ENCODE data around the gene KCNJ8. TPM values are rescaled to one million over a fixed set of nuclear protein-coding genes. Genes with fewer than 3 reads are reported as not detected.
"Not testable (repeated sequence)": the region's sequence is repeated elsewhere in the genome, so short reads cannot be mapped to it uniquely, and the experiment has no call there.

Gene KCNJ8
- 10 to 100 TPM; 16.6 to 22.3 (median 19.5) TPM for polyA plus RNA-seq (ENCODE audit: insufficient read length in 4 of 4)

DNA sequence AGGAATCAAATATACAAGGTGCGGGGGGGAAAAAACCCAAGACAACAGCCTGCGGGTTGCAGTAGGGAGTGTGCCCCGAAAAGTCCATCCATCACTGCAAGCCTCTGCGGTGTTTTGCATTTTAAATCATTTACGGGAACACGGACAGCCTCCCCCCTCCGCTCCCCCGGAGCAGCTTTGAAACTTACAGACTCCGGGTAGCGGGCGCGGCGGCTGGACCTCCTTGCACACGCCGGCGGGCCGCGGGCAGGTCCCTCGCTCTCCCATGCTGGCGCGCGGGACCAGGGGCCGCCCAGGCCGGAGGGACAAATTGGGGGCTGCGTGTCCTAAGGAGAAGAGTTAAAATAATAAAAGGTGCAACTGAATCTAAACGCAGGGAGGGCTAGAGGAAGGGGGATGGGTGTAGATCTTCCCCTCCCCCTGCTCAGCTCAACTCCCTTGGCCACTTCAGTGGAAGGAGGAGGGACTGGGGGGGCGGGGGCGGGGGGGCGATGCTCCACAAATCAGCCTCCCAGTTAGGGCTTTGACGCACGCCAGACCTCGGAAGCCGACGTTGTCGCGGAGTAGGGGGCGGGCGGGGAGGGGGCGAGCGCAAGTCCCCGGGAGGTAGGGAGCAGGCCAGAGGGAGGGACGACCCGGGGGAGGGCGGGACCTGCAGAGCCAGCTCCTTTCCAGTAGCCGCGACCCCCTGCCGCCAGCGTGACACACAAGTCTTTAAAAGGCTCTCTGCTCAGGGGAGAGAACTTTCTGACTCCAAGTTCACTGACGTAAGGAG is at the start of gene KCNJ8:
Gene KCNJ8, minus strand, starts transcription at position 349 of the 775 bp plus-strand sequence. CDS start 1,090 bp downstream, outside the sequence.
- peak in 2 of 4 donors; percentile 53 to 59 for DNase-seq (ENCODE audit: low read depth in 4 of 4, low spot score in 2 of 4)

- no peak for DNase-seq (ENCODE audit: low read depth in 4 of 4, low spot score in 2 of 4)
Measured at GRCh38 chr12:21823581-21823980, 49.1 kb upstream of the KCNJ8 start.

DNA sequence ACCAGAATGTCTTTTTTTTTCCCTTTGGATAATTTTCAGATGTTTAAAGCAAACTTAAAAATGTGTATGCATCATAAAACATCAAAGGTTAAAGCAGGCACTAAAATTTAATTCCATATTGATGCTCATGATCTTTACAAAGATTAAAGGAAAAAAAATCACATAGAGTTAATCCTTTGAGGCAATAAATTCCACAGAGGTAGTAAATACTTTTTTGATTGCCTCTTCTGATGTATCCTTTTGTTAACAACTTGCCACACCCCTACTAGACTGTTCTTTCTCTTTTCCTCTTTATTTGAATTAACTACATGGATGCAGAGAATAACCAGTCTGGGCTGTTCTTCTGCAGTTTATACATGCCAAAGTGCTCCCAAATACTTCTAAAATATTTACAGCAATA is 45.2 kb upstream of the KCNJ8 start:
- DNase-seq (ENCODE audit: low read depth in 4 of 4, low spot score in 2 of 4): no peak

- DNase-seq (ENCODE audit: low read depth in 4 of 4, low spot score in 2 of 4): no peak
Measured at GRCh38 chr12:21819236-21819635, 44.7 kb upstream of the KCNJ8 start.

GRCh38 chr12:21818627-21819026 is 44.1 kb upstream of the KCNJ8 start:
- DNase-seq (ENCODE audit: low read depth in 4 of 4, low spot score in 2 of 4): no peak

DNA sequence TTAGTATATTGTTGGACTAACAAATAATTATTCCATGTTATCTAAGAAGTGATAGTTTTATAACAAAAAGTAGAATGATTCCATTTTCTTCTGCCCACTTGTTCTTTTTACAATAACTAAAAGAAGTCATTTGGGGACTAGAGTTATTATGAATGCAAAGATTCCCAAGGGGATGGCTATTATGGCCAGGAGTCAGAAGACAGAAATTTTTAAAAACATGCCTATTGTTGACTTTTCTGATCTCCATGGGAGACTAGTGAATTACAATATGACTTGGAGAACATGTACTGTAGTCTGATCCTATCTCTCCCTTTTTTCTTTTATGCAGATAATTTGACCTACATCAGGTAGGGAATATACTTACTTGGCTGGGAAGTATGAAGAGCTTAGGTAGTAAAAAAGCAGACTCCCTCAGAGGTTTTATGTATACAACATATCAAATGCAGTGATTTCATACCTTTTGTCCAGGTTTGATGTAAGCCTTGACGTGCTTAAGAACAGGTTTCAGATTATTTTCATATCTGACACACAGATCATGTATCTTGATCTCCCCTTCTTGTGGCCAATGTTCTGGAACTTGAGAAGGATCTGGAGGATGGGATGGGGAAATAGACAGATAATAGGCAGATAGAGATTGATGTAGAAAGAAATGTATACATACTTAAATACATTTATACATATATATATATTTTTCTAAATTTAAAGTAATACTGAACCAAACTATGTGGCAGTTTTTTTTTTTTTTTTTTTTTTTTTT is 41.0 kb upstream of the KCNJ8 start:
- no peak for DNase-seq (ENCODE audit: low read depth in 4 of 4, low spot score in 2 of 4)

DNA sequence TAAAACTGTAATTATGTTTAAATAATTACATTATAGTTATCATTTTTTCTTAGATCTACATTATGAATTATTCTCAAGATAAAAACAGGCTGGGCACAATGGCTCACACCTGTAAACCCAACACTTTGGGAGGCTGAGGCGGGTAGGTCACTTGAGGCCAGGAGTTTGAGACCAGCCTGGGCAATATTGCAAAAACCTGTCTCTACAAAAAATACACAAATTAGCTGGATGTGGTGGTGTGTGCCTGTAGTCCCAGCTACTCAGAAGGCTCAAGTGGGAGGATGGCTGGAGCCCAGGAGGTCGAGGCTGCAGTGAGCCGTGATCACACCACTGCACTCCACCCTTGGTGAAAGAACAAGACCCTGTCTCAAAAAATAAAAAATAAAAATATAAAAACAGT is 40.3 kb upstream of the KCNJ8 start:
- DNase-seq (ENCODE audit: low read depth in 4 of 4, low spot score in 2 of 4): no peak

GRCh38 chr12:21814327-21814726 is 39.8 kb upstream of the KCNJ8 start:
- DNase-seq (ENCODE audit: low read depth in 4 of 4, low spot score in 2 of 4): no peak

DNA sequence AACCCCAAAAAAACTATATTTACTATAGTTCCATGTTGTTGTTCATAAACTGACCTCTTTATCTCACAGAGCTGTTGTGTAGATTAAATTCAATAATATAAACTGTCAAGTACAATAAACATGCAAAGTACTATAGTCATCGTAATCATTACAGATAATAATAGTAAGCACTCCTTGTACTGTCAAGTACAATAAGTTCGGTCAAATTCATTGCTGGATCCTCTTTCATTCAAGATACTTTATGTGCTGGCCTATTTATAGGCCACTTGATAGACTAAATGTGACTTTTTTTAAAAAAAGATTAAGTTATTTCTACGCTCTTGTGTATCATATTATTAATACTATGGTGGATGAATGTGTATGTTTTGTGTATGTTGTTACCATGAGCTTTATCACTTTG is 39.2 kb upstream of the KCNJ8 start:
- DNase-seq (ENCODE audit: low read depth in 4 of 4, low spot score in 2 of 4): no peak

DNA sequence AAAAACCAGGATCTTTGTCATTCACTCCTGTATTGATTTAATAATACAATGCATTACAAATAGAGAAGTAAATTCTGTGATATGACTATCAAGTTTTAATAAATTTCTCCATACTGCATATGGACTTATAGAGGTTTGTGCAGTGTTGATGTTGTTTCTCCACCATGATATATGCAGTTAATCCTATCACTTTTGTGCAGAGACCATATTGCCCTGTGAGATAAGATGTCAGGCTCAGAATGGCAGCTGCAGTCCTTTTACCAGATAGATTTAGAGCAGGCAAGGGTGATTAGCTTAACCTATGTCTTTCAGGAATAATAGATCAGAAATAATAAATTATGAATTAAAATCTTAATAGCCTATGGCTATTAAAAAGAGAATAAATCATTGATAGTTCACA is 38.6 kb upstream of the KCNJ8 start:
- no peak for DNase-seq (ENCODE audit: low read depth in 4 of 4, low spot score in 2 of 4)

- not testable (repeated sequence) for DNase-seq (ENCODE audit: low read depth in 4 of 4, low spot score in 2 of 4)
Measured at GRCh38 chr12:21812340-21812739, 37.8 kb upstream of the KCNJ8 start.

GRCh38 chr12:21809100-21809499 is 34.6 kb upstream of the KCNJ8 start:
- no peak for DNase-seq (ENCODE audit: low read depth in 4 of 4, low spot score in 2 of 4)

DNA sequence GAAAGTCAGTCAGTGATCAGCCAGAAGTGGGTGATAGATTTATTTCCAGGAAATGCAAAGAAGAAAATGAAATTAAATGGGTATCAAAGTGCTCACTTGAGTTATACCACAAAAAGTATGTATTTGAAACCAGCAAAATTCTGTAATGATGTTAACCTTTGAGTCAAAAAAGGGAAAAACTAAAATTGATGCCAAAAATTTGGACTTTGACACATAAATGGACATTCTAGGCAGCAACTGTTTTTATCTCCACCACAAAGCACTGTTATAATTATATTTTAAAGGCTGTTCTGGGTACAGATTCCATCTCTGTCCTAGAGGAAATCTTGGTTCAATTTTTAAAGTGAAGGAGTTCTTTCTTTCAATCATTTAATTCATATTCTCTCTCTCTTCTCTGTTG is 31.7 kb upstream of the KCNJ8 start:
- no peak for DNase-seq (ENCODE audit: low read depth in 4 of 4, low spot score in 2 of 4)

DNA sequence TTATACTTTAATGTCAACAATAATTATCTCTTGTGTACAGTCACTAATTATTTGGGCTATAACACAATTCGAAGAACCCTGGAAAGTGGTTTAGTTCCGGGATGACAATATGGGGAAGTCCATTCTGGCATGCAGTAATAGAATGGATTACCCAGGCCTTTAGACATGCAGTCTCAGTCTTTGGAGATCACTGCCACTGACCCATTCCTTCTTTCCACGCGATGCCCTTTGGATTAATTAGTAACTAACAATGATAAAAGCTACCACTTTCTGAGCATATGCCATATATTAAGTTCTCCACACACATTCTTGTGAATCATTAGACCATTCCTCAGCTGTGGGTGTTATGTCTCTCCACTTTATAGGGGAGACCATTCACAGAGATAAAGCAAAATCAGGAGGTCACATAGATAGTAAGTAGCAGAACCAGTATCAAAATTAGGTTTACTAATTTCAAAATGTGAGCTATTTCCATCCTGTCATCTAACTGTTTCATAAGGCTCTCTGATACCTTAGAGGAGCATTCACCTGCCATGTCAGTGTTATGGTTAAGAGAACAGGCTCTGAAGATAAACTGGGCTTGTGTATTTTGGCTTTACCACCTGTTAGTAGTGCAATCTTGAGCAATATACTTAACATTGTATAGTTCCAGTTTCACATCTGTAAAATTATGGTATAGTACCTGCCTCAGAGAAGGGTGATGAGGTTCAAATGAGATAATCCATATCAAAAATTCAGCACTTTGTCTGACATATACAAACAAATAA is 27.2 kb upstream of the KCNJ8 start:
- no peak for DNase-seq (ENCODE audit: low read depth in 4 of 4, low spot score in 2 of 4)

- no peak for DNase-seq (ENCODE audit: low read depth in 4 of 4, low spot score in 2 of 4)
Measured at GRCh38 chr12:21800011-21800410, 25.5 kb upstream of the KCNJ8 start.

- DNase-seq (ENCODE audit: low read depth in 4 of 4, low spot score in 2 of 4): no peak
Measured at GRCh38 chr12:21797539-21797938, 23.0 kb upstream of the KCNJ8 start.

- DNase-seq (ENCODE audit: low read depth in 4 of 4, low spot score in 2 of 4): no peak
Measured at GRCh38 chr12:21795648-21796328, 21.3 kb upstream of the KCNJ8 start.

DNA sequence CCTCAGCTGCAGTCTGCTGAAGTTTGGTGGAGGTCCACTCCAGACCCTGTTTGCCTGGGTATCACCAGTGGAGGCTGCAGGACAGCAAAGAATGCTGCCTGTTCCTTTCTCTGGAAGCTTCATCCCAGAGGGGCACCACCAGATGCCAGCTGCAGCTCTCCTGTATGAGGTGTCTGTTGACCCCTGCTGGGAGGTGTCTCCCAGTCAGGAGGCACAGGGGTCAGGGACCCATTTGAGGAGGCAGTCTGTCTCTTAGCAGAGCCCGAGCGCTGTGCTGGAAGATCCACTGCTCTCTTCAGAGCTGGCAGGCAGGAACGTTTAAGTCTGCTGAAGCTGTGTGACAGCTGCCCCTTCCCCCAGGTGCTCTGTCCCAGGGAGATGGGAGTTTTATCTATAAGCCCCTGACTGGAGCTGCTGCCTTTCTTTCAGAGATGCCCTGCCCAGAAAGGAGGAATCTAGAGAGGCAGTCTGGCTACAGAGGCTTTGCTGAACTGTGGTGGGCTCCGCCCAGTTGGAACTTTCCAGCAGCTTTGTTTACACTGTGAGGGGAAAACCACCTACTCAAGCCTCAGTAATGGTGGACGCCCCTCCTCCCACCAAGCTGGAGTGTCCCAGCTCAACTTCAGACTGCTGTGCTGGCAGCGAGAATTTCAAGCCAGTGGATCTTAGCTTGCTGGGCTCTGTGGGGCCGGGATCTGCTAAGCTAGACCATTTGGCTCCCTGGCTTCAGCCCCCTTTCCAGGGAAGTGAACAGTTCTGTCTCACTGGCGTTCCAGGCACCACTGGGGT is 20.5 kb upstream of the KCNJ8 start:
- not testable (repeated sequence) for DNase-seq (ENCODE audit: low read depth in 4 of 4, low spot score in 2 of 4)

DNA sequence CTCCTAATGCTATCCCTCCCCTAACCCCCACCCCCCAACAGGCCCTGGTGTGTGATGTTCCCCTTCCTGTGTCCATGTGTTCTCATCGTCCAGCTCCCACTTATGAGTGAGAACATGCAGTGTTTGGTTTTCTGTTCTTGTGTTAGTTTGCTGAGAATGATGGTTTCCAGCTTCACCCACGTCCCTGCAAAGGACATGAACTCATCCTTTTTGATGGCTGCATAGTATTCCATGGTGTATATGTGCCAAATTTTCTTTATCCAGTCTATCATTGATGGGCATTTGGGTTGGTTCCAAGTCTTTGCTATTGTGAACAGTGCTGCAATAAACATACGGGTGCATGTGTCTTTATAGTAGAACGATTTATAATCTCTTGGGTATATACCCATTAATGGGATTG is 15.2 kb upstream of the KCNJ8 start:
- not testable (repeated sequence) for DNase-seq (ENCODE audit: low read depth in 4 of 4, low spot score in 2 of 4)
